PFSK-1 (cell line): ENCODE results near the gene UGT1A1.

Source experiments
- FOXP2 ChIP-seq: optimal IDR thresholded peaks from 2 replicates; pipeline ENCODE3; 2011; ENCODE audit warnings: borderline replicate concordance, control low read depth, inconsistent platforms; ENCODE audit not compliant: insufficient read depth; ENCODE audit errors: extremely low read length, extremely low read depth
- POLR2AphosphoS5 ChIP-seq: IDR thresholded peaks from 2 replicates; pipeline ENCODE4 v1.6.1; 2012; ENCODE audit warnings: low read depth, mild to moderate bottlenecking, control low read depth, low read length, moderate library complexity
- SIN3A ChIP-seq: IDR thresholded peaks from 2 replicates; pipeline ENCODE4 v1.6.1; 2012; ENCODE audit warnings: mild to moderate bottlenecking, low read length, moderate library complexity, borderline replicate concordance; ENCODE audit not compliant: insufficient read depth
- TAF1 ChIP-seq: IDR thresholded peaks from 2 replicates; pipeline ENCODE4 v1.6.1; 2012; ENCODE audit warnings: low read length, control low read depth, borderline replicate concordance; ENCODE audit not compliant: insufficient read depth
- TF ChIP-seq, protein P1 (sequence below), 2 experiments: IDR thresholded peaks; 2 replicates each; pipeline versions ENCODE4 v1.6.1 to v1.8.0; 2011 to 2012; ENCODE audit warnings: low read depth in 2 of 2, low read length in 2 of 2, control low read depth in 1 of 2, inconsistent platforms in 1 of 2, mild to moderate bottlenecking in 1 of 2, moderate library complexity in 1 of 2; ENCODE audit not compliant: insufficient read depth in 1 of 2

UGT1A1 gene

DNA sequence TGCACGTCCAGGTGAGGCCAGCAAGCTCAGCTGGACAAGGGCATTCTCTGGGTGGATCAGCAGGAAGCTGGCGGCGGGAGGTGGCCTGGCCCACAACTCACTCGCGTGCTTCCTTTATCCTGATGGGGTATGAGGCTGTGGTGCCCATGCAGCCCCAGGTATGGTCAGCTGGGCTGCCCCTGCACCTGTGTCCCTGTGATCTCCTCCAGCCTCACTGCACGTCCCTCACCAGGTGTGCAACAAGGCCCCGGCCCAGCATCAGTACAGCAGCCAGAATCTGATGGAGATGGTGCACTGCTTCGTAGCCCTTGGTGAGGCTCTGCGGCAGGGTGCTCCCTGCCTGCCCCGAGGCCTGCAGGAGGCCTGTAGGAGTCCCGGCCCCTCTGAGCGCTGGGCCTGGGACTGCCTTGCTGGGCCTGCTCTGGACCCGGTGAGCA lies 35.7 kb downstream of the UGT1A1 start:
- TF ChIP-seq POLR2AphosphoS5 (no peak), SIN3A (no peak), FOXP2 (no peak), TAF1 (no peak)
- TF ChIP-seq, protein P1, sequence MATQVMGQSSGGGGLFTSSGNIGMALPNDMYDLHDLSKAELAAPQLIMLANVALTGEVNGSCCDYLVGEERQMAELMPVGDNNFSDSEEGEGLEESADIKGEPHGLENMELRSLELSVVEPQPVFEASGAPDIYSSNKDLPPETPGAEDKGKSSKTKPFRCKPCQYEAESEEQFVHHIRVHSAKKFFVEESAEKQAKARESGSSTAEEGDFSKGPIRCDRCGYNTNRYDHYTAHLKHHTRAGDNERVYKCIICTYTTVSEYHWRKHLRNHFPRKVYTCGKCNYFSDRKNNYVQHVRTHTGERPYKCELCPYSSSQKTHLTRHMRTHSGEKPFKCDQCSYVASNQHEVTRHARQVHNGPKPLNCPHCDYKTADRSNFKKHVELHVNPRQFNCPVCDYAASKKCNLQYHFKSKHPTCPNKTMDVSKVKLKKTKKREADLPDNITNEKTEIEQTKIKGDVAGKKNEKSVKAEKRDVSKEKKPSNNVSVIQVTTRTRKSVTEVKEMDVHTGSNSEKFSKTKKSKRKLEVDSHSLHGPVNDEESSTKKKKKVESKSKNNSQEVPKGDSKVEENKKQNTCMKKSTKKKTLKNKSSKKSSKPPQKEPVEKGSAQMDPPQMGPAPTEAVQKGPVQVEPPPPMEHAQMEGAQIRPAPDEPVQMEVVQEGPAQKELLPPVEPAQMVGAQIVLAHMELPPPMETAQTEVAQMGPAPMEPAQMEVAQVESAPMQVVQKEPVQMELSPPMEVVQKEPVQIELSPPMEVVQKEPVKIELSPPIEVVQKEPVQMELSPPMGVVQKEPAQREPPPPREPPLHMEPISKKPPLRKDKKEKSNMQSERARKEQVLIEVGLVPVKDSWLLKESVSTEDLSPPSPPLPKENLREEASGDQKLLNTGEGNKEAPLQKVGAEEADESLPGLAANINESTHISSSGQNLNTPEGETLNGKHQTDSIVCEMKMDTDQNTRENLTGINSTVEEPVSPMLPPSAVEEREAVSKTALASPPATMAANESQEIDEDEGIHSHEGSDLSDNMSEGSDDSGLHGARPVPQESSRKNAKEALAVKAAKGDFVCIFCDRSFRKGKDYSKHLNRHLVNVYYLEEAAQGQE (IDR thresholded peaks at IDR 0.05; ENCODE audit: insufficient read depth in 1 of 2, low read depth in 2 of 2, low read length in 2 of 2) = no peak

DNA sequence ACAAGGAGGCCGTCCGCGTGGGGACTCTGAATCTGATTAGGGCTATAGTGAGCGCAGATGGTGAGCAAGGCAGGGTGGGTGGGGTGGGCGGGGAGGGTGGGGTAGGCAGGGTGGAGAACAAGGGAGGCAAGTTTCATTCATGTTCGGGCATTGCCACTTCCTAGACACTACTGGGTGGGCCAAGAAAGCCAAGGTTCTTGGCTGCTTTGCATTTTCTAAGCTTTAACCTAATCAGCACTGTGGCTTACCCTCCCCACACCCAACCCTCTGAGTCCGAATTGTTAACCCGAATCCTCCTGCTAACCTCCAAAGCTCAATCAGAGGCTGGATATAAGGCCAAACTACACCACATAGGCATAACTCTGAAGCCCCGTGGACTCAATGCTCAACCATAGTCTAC lies 36.2 kb downstream of the UGT1A1 start:
- no peak for TF ChIP-seq TAF1
- TF ChIP-seq SIN3A = no peak
- no peak for TF ChIP-seq POLR2AphosphoS5
- TF ChIP-seq FOXP2 = no peak
- TF ChIP-seq, protein P1 (IDR thresholded peaks at IDR 0.05; ENCODE audit: insufficient read depth in 1 of 2, low read depth in 2 of 2, low read length in 2 of 2) = no peak

DNA sequence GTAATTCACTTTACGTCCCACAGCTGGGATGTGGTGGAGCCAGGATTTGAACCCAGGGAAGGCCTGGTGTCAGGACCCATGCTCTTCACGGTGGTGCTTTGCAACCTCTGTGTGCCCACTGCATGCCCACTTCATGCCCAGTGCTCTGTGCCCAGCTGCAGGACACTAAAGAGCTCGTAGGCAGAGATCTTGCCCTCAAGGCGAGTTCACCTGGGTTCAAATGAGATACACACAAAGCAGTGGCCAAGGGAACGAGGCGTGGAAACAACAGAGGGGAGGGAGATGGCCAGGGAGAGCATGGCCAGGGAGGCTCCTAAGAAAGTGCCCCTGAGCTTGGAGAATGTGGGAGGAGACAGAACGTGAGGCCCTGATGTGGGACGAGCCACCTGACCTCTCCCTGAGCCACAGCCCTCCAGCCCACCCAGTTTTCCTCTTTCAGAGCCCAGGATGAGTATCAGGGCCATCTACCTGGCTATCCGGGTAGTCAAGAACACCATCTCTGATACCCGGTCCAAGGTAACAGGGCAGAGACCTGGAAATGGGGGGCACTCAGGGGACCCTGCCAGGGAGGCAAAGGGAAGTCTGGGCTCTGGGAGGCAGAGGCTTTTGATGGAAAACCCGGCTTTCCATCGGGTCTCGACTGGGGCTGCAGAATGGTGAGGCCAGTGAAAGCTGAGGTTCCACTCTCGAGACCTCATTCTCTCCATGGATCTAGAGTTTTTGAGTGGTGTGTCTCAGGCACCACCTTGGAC lies 38.4 kb downstream of the UGT1A1 start:
- TF ChIP-seq SIN3A (no peak), TAF1 (no peak), FOXP2 (no peak), POLR2AphosphoS5 (no peak)
- TF ChIP-seq, protein P1 (IDR thresholded peaks at IDR 0.05; ENCODE audit: insufficient read depth in 1 of 2, low read depth in 2 of 2, low read length in 2 of 2) = no peak

DNA sequence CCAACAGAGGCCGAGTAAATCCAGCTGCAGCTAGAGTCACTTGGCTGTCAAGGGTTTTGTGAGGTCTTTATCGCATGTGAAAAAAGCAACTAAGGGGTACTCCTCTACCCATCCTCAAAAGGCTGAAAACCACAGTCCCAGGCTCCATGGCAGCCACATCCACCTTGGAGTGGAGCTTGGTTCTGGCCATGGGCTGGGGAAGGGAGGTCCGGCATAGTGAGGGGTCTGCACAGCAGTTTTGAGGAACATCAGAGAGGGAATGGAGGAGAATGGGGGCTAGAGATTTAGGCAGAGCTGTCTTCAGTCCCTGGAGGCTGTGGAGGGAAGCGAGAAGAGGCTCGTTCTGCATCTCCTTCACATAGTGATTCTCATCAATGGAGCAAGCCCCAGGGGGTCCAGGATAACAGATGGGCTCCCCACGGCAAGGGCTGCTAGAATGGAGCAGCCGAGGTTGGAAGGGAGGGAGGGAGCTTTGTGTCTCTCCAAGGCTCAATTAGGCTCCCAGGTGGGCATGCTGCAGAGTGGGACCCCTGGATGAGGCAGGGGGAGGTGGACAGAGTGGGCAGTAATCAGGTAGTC lies 39.1 kb downstream of the UGT1A1 start:
- TF ChIP-seq POLR2AphosphoS5 (no peak), TAF1 (no peak), SIN3A (no peak), FOXP2 (no peak)
- TF ChIP-seq, protein P1 (IDR thresholded peaks at IDR 0.05; ENCODE audit: insufficient read depth in 1 of 2, low read depth in 2 of 2, low read length in 2 of 2) = no peak

DNA sequence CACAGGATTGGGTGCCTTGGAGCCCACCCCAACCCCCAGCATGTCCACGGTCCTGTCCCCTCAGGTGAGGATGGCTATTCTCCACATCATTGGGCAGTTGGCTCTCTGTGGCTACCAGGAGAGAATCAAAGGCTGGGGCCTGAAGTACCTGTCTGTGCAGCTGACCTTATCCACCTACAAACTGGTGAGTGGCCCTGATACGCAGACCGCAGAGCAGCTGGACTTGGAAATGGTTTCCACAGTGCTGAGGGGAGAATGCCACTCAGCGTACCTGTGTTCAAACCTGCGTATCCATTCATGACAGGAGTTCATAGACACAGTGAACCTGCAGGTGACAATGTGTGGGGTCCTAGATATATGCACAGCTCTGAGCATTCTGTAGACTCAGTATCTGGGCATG lies 39.6 kb downstream of the UGT1A1 start:
- TF ChIP-seq SIN3A = no peak
- TF ChIP-seq, protein P1 (IDR thresholded peaks at IDR 0.05; ENCODE audit: insufficient read depth in 1 of 2, low read depth in 2 of 2, low read length in 2 of 2) = no peak
- no peak for TF ChIP-seq TAF1
- TF ChIP-seq POLR2AphosphoS5 = no peak
- no peak for TF ChIP-seq FOXP2
